Measurements from ENCODE around the gene UBA7.

Gene UBA7

DNA sequence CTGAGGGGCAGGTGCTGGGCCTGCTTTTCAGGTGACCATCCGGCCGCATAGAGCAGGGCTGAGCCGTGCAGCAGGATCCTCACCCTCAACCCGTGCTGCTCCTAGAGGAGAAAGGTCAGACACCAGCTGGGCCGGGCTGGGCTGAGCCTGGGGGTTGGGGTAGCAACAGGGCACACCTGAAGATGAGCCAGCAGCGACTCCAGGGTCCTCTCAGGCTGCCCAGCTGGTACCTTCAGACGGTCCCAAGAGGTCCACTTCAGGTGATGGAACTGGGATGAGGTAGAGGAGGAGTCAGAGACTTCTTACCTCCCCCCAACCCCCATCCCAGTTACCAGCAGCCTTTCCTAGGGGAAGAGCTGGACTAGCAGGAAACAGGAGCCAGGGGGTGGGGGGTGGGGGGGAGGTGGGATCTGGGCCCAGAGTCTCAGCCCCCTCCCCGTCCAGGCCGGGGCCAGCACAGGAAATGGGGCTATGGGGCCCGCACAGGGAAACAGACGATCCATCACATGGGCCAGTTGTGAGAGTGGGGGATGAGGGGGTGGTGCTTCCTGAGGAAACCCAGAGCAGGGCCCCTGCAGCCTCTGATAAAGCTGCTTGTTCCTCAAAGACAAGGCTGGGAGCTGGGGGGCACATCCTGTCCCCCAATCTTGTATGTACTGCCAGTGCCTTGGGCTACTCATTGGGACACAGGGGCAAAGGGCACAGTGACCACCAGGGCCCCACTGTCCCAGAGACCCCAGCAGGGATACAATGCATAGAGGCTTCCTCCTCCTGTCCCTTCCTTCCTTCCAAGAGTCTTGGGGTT is 7.7 kb downstream of the UBA7 start:
- DNase-seq (ENCODE audit: low read depth in 2 of 2) = no peak

DNA sequence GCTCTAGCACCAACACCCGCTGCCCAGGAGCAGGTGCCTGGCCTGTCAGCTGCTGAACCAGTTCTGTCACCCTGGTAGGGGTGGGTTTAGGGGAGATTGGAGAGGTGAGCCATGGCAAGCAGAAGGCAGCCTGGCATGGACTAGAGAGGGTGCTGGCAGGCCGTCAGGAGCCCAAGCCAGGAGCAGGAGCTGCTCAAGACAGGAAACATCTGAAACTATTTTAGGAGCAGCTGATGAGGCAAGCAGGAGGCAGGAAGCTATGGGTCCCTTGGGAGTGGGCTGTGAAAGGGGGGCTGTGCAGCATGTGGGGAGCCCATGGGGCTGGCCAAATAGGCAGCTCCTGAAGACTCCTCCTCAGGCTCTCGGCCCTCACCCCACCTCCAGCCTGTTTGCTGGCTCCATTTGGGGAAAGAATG is 8.4 kb downstream of the UBA7 start:
- DNase-seq (ENCODE audit: low read depth in 2 of 2) = no peak

DNA sequence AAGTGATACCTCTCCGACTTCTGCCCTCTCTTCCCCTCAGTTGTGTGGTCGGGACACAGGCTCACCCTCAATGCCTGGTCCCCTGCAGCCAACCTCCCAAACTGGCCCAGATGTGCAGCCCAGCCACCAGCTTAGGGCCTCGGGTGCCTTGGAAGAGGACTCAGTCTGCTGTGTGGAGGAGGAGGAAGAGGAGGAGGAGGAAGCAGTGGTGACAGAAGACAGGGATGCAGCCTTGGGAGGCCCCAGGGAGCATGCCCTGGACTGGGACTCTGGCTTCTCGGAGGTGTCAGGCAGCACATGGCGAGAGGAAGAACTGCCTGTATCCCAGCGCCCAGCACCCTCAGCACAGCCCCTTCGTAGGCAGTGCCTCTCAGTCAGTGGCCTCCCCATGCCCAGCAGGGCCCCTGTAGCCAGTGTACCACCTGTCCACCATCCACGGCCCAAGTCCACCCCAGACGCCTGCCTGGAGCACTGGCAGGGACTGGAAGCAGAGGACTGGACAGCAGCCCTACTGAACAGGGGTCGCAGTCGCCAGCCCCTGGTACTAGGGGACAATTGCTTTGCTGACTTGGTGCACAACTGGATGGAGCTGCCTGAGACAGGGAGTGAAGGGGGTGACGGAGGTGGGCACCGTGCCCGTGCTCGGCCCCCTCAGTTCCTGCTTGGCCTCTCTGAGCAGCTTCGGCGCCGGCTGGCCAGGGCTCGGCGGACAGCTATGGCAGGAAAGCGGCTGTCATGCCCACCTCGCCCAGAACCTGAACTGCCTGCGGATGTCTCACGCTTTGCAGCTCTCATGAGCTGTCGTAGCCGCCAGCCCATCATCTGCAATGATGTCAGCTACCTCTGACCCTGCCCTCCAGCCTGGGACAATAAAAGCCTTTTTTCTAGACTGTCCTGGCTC is 9.4 kb downstream of the UBA7 start:
- no peak for DNase-seq (ENCODE audit: low read depth in 2 of 2)

DNA sequence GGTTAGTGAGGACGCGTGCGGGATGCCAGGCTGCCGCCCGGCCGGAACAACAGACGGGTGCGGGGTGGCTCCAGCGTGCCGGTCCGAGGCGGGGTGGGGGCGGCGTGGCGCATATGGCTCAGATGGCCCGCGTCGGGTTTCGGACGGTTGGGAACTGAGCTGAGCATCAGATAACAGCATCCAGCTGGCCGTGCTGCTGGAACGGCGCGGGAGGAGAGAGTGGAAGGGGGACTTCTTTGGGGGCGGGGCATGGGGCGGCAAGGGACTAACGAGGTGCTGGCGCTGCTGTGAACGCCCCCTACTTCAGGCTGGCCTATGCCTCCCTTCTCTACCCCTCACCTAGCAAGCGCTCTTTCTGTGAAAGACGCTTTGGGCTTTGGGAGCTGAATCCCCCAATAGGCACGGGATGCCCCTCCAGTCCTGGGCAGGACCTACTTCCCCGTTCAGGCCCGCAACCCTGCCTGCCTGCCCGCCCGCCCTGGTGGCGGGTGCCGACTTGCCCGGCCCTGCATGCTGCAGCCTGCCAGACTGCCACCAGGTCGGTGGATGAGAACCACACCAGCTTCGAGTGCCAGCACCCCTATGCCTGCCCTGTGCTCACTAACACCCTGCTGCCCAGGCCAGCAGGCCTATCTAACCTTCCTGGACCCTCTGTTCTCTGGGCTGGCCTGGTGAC is 10.2 kb downstream of the UBA7 start:
- peak in 1 of 2 donors; percentile 25 for DNase-seq (ENCODE audit: low read depth in 2 of 2)

DNA sequence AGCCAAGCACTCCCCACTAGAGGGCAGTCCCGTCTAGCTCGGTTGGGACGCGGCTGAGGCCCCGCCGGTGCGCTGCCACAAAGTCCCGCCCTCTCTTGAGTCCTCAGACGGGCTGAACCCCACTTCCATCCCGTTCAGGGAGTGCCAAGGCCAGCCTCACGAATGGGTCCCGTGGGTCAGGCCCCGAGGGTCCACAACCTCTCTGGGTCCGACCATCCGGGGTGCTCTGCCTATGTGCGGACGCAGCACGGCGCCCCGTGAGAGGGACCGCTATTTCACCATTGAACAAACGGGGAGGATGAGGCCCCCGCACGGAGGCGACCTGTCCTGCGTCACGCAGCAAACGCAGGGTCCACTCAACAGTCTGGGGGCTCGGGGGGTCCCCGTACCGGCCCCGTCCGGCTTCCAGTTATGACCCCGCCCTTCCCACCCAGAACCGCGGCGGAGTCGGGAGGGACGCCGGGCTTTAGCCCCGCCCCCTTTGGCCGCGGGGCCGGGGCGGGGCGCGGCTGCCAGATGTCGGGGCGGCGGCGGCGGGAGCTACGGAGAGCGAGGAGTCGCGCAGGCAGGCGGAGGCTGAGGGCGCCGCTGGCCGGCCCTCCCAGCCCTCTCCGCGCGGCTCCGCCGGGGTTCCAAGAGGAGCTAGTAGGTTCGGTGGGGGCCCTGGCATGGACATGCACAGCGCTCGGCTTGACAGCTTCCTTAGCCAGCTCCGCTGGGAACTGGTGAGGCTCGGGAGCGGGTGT is 10.9 kb downstream of the UBA7 start, which contains the start of gene INKA1:
INKA1 (plus strand) TSS at position 543 of the 746 bp plus-strand sequence; CDS start at position 675, 132 bp downstream.
- peak; percentile 84 to 85 for DNase-seq (ENCODE audit: low read depth in 2 of 2)

DNA sequence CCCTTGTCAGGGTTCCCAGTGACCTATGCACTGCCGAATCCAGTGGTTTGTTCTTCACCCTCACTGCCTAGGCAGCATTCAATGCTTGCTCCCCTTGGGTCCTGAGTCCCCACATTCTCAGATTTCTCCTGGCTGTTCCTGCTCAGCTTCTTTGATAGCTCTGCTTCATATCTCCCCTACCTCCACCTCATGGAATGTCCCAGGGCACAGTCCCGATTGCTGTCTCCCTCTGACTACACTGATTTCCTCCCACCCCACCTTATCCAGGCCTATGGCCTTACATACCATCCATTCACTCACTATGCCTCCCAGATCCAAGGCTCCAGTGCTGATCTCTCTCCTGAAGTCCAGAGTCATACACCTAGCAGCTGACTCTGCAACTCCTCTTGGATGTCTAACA is 12.6 kb downstream of the UBA7 start:
- no peak for DNase-seq (ENCODE audit: low read depth in 2 of 2)

DNA sequence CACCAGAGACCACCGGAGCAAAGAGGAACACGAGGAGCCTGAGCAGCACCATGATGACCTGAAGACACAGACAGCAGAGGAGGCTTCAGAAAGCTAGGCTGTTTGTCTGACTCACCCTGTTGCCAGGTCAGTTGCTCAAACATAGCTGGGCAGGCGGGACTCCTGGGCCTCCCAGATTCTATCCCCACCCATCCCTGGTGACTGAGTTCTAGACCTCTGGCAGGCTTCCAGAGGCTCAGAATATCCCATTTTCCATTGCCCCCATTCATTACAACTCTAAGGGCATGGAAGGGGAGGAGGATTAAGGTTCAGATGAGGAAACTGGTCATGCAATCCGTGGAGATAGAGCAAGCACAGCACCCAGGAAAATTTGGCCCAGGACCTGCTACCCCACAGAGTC is 14.0 kb downstream of the UBA7 start, which contains the start of gene CDHR4:
CDHR4 (minus strand) TSS at position 113 of the 400 bp plus-strand sequence; CDS start at position 52, 61 bp downstream.
- DNase-seq (ENCODE audit: low read depth in 2 of 2) = no peak

DNA sequence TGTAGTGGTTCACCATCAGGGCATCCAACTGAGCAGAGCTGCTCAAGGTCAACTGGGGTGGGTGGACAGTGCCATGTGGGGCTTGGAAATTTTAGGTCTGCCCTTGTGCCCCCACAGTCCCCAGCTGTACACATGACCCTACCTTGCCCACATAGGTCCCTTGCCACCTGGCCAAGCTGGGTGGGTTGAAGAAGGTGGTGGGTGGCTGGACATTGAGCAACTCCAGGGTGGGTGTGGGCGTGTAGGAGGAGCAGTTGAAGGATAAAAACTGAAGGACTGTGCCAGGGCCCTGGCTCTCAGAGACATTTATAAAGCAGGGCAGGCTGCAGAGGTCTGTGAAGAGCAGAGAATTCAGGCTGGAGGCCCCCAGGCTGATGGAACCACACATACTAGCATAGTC is 14.6 kb downstream of the UBA7 start:
- DNase-seq (ENCODE audit: low read depth in 2 of 2) = no peak

DNA sequence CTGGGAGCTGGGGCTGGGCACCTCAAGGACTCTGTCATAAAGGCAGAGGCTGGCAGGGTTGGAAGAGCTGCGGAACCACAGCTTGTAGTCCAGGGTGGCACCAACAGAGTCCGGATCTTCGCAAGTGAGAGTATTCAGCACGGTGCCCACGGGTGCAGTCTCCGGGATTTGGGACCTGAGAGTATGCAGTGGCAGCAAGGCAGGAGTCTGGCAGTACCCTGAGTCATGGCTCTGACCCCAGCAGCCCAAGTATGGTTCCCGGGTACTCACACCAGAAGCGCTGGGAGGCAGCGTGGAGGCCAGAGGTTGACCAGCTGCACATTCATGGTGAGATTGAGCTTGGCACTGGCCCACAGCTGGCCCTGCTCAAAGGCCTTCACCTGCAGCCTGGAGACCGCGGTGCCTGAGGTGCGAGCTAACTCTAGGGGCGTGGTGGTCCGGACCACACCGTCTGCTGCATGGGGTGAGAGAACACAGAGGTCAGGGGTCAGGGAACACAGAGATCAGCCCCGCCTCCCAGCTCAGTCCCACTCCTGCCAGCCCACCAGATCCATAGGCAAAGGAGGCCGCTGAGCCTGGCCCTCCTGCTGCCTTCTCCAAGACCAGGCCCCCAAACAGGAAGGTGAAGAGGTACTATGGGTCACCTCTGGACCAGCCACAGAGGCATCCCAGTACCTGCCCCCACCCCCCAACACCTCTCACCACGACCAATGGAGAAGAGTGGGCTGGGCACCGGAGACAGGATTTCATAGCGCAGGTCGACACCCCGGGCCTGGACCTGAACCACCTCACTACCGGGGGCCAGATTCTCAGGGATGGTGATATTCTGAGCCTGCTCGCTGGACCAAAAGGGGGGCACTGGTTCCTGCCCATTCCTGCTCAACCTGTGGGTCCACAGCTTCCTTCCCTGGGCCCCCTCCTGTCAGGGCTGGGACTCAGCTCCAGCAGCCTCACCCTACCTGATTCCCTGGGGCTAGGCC is 18.5 kb downstream of the UBA7 start:
- DNase-seq (ENCODE audit: low read depth in 2 of 2) = no peak

DNA sequence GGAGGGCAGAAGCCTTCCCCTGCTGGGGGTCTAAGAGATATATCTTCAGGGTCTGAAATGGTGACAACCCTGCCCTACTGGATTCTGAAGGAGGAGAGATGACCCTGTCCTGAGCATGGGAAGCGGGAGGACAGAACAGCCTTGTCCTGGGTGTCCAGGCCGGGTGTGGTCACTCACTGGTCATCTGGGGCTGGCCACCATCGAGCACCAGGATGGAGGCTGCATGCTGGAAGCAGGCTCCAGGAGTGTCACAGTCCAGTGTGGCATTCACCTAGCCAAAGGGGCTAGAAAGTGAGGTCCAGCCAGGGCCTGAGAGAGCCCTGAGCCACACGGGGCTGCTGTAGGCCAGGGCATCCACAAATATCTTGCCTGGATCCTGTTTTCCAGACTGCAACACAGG is 19.3 kb downstream of the UBA7 start:
- DNase-seq (ENCODE audit: low read depth in 2 of 2) = no peak

DNA sequence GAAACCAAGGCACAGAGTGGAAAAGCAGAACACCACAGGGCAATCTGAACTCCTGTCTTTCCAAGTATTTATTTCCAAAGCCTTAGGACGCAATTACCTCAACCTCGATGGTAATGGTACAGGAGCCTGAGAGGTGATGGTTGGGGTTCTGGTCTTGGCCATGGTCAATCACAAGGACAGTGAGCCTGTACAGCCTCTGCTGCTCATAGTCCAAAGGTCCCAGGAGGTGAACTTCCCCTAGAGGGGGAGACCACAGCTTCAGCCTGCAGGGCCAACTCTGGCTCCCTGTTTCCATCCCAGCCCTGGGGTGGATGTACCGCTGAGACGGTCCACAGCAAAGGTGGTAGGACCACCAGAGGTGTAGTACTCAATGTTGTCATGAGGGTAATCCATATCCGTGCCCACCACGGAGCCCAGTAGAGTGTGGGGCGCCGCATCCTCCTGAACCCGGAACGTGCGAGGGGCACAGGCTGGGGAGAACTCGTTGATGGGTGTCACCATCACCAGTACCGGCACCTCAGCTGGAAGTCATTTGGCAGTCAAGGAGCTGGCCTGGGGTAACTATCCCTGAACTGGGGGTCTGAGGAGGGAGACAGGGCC is 20.2 kb downstream of the UBA7 start:
- DNase-seq (ENCODE audit: low read depth in 2 of 2) = no peak

DNA sequence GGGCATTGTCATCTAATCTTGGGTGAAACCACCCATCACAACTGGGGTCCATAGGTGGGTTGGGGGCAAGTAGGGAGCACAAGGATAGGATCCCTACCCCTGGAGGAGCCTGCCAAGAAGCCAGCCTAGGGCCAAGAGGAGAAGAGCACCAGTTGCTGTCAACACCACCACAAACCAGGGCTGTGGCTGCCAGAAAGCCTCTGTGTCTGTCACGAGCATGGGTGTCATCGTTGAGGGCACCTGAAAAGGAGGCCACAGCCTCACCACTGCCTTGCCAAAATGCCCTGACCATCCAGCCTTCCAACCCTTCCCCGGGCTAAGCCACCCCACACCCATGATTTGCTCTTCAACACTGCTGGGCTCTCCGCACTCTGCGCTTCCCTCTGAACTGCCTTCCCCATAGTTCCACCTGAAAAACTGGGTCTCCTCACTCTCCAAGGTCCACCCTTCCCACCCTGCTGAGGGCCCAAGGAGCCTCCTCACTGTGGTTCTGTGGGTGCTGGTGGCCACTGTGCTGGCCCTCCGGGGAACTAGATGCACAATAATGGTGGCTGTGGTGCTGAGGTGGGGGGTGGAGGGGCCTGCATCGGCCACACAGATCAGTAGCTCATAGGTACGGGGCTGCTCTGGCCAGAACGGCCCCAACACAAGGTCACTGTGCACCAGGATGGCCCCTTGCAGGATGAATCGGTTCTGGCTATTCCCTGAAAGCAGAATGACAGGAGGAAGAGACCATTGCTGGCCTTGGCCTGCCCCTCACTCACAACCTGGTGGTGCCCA is 21.2 kb downstream of the UBA7 start:
- DNase-seq (ENCODE audit: low read depth in 2 of 2) = no peak

DNA sequence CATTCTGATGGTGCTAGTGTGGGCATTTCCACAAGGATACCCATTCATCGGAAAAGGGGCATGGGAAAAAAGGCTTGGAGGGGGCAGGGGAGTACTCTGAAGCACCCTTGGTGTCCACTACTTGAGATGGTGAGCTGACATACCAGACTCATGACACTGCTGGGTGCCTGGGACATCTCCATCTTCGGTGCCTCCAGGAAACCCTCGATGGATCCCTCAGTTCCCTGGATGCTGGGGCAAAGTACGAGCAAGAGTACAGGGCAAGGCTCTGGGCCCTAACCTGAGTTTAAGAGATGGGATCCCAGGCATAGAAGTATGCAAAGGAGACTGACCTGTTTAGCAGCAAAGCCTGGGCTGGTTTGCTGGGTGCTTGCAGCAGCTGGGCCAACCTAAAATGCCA is 22.2 kb downstream of the UBA7 start:
- no peak for DNase-seq (ENCODE audit: low read depth in 2 of 2)

DNA sequence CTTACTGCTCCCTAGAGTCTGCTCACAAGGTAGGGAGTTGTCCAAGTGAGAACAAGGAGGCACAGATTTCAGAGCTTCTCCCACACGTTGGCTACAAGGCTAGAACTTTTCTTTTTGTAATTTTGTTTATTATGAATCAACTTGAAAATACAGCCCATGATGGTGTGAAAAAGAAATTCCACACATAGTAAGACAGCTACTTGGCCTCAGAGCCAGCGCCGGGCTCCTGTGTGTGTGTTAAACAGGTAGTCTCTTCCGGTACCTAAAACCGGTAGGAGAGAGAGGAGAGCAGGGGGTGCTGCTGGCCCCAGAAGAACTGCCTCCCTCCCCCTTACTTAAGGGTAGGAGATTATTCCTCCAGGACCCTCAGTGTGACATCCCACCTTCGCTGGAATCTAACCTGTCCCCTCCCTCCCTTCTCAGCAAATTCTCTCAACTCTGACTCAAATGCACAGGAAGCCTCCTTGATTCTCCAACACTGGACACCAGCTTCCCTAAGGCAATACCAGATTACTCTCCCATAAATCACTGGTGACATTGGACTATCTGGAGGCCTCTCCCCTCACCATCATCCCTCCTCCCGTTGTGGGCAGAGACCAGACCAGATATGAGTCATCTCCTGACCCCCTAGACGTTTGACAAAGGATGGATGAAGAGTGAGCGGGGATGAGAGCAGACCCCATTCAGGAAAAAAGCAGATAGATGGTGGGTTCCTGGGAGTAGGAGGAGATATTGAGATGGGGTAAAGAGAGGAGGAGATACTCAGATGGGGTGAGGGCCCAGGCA is 22.9 kb downstream of the UBA7 start:
- no peak for DNase-seq (ENCODE audit: low read depth in 2 of 2)

DNA sequence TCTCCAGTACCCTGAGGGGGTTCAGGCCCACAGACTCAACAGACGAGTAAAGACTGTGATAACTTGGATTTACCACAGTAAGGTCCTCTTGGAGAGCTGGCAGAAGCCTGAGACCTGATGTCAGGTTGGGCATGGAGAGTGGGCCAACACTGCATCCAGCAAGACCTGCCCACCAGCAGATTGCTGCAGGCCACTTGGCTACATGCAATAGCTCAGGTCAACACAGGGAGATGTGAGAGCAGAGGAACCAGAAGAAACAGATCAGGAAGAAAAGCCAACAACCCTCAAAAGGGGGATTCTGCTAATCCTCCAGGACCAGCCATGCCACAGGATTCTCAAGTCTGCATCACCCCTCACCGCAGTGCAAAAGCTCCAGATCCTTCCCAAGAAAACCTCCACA is 25.7 kb downstream of the UBA7 start:
- no peak for DNase-seq (ENCODE audit: low read depth in 2 of 2)

DNA sequence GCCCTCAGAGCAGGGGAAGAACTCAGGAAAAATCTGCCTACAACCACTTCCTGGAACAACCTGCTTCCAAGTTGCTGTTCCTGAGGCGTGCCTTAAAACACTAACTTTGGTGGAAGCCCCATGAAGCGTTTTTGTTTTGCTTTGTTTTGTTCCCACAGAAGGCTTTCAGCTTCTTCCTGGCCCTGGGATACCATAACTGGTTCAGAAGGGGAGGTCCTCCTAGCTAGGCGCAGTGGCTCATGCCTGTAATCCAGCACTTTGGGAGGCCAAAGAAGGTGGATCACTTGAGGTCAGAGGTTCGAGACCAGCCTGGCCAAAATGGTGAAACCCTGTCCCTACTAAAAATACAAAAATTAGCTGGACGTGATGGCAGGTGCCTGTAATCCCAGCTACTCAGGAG is 26.2 kb downstream of the UBA7 start:
- DNase-seq (ENCODE audit: low read depth in 2 of 2) = no peak

DNA sequence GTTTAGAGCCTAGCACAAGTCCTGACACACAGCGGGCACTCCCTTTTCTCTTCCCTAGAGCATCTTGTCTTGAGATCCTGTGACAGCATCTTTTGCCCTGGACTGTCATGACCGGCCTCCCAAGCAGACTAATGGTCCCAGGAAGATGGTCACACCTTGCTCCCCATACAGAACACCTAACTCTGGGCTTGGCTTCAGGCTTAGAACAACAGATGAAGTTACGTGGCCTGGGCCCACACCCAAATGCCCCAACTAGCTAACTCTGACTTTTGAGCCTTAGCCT is 26.6 kb downstream of the UBA7 start:
- no peak for DNase-seq (ENCODE audit: low read depth in 2 of 2)

Data from activated CD4-positive, alpha-beta T cell treated with anti-CD3 and anti-CD28 coated beads for 24 hours (primary cell).